ENCODE data around the gene CCDC112.

- TF ChIP-seq POLR2A (IDR thresholded peaks at IDR 0.05) (no peak), CTCF (IDR thresholded peaks at IDR 0.05) (no peak)
These were observed 5.1 kb downstream of the CCDC112 start for GRCh38 chr5:115291397-115291796.

Measured in lower leg skin (tissue), 3 donors.